H1 (cell line): Measurements from ENCODE around the gene HTR2B. TPM values are rescaled to one million over a fixed set of nuclear protein-coding genes. Genes with fewer than 3 reads are reported as not detected.

Experiments used
- CTCF ChIA-PET: fragments of 300-600 bp; sonication (Branson Sonifier 250); formaldehyde crosslinking; loops from one replicate; lab custom pipeline; 2021; ENCODE audit not compliant: partially characterized antibody; lab: Charles Lee
- POLR2A ChIA-PET: fragments of 300-600 bp; sonication (Branson Sonifier 250); formaldehyde crosslinking; loops from one replicate; lab custom pipeline; 2021; ENCODE audit warnings: inconsistent platforms; ENCODE audit not compliant: partially characterized antibody; lab: Charles Lee
- DNase-seq, 2 experiments: peaks; one replicate each; pipeline versions ENCODE4 v3.0.0 to v3.0.0-alpha.2; 2010 to 2022; ENCODE audit warnings: low spot score in 2 of 2, low read depth in 1 of 2, mixed read lengths in 1 of 2
- FAIRE-seq: peaks from 2 replicates; lab custom pipeline; 2011; peaks lifted over from hg19 to GRCh38; lab: Jason Lieb, UNC
- H2AFZ ChIP-seq: 2 replicates; pipeline ENCODE4 v1.8.1; 2012; ENCODE audit warnings: low read length, inconsistent platforms
- H2AK5ac ChIP-seq: 2 replicates; pipeline ENCODE4 v1.6.1; 2013; ENCODE audit warnings: low read depth, low read length
- H2BK120ac ChIP-seq: replicated peaks from 2 replicates; pipeline ENCODE3; 2013; ENCODE audit warnings: low read depth, low read length, inconsistent platforms
- H2BK12ac ChIP-seq: 2 replicates; pipeline ENCODE4 v1.6.1; 2013; ENCODE audit warnings: low read depth, low read length
- H2BK15ac ChIP-seq: 2 replicates; pipeline ENCODE4 v1.6.1; 2013; ENCODE audit warnings: low read length
- H2BK20ac ChIP-seq: 2 replicates; pipeline ENCODE4 v1.6.1; 2013; ENCODE audit warnings: low read length
- H2BK5ac ChIP-seq: 2 replicates; pipeline ENCODE4 v1.6.1; 2013; ENCODE audit warnings: low read depth, low read length
- H3K14ac ChIP-seq: 2 replicates; pipeline ENCODE4 v1.6.1; 2013; ENCODE audit warnings: inconsistent platforms; ENCODE audit not compliant: insufficient read length
- H3K18ac ChIP-seq: 2 replicates; pipeline ENCODE4 v1.6.1; 2013; ENCODE audit warnings: low read length; ENCODE audit errors: extremely low read depth
- H3K23ac ChIP-seq: 2 replicates; pipeline ENCODE4 v1.6.1; 2013; ENCODE audit warnings: inconsistent platforms; ENCODE audit not compliant: insufficient read length
- H3K23me2 ChIP-seq: 2 replicates; pipeline ENCODE4 v1.6.1; 2013; ENCODE audit warnings: low read depth, low read length
- H3K27ac ChIP-seq: 2 replicates; pipeline ENCODE4 v1.6.1; 2011; ENCODE audit warnings: low read depth, low read length, inconsistent platforms
- H3K27me3 ChIP-seq, 4 experiments: replicated peaks in 1 of 4; 1 replicate in 1 of 4; 2 replicates in 3 of 4; pipeline versions ENCODE4 v1.6.1 to v1.8.1; 2011 to 2013; ENCODE audit warnings: low read length in 3 of 4, mild to moderate bottlenecking in 3 of 4, inconsistent platforms in 2 of 4, mixed read lengths in 2 of 4, moderate library complexity in 1 of 4; ENCODE audit not compliant: control insufficient read depth in 3 of 4, insufficient read depth in 3 of 4; ENCODE audit errors: extremely low read depth in 1 of 4
- H3K36me3 ChIP-seq, 4 experiments: 2 replicates each; pipeline versions ENCODE4 v1.6.1 to v1.8.1; 2011 to 2013; ENCODE audit warnings: mild to moderate bottlenecking in 4 of 4, low read length in 3 of 4, moderate library complexity in 2 of 4, control low read depth in 1 of 4, inconsistent platforms in 1 of 4; ENCODE audit not compliant: insufficient read depth in 4 of 4, control insufficient read depth in 2 of 4
- H3K4ac ChIP-seq: replicated peaks from 2 replicates; pipeline ENCODE3; 2013; ENCODE audit warnings: low read length, low read depth, mixed read lengths, inconsistent platforms; ENCODE audit not compliant: insufficient read length
- H3K4me1 ChIP-seq, 4 experiments: replicated peaks in 1 of 4; 1 replicate in 1 of 4; 2 replicates in 3 of 4; pipeline versions ENCODE4 v1.6.1 to v1.8.1; 2011 to 2013; ENCODE audit warnings: low read length in 3 of 4, inconsistent platforms in 2 of 4, mixed read lengths in 1 of 4; ENCODE audit not compliant: insufficient read depth in 4 of 4, control insufficient read depth in 3 of 4
- H3K4me2 ChIP-seq, 2 experiments: 2 replicates each; pipeline versions ENCODE4 v1.6.1 to v1.8.1; 2011 to 2013; ENCODE audit warnings: low read depth in 2 of 2, low read length in 2 of 2, control low read depth in 1 of 2, inconsistent platforms in 1 of 2, mild to moderate bottlenecking in 1 of 2; ENCODE audit not compliant: insufficient read depth in 1 of 2
- H3K4me3 ChIP-seq, 4 experiments: fragments of 200-600, 300-600 bp in 1 of 4; sonication (generic), shearing (Covaris generic), sonication (Bioruptor Twin) in 1 of 4; 2 replicates each; pipeline versions ENCODE4 v1.5.1 to v1.8.1; 2011 to 2016; ENCODE audit warnings: low read length in 4 of 4, low read depth in 3 of 4, control low read depth in 2 of 4, inconsistent platforms in 2 of 4, mild to moderate bottlenecking in 2 of 4, mixed read lengths in 1 of 4, moderate library complexity in 1 of 4; ENCODE audit not compliant: insufficient read depth in 2 of 4; ENCODE audit errors: extremely low read depth in 1 of 4
- H3K56ac ChIP-seq: replicated peaks from 2 replicates; pipeline ENCODE3; 2013; ENCODE audit warnings: low read depth, mild to moderate bottlenecking, mixed read lengths, low read length, inconsistent platforms; ENCODE audit not compliant: insufficient read length
- H3K79me1 ChIP-seq: 2 replicates; pipeline ENCODE4 v1.6.1; 2013; ENCODE audit warnings: low read depth, low read length, control low read depth
- H3K79me2 ChIP-seq, 2 experiments: 2 replicates each; pipeline versions ENCODE4 v1.6.1 to v1.8.1; 2012 to 2013; ENCODE audit warnings: low read length in 2 of 2, mild to moderate bottlenecking in 2 of 2, inconsistent platforms in 1 of 2; ENCODE audit not compliant: insufficient read depth in 2 of 2, control insufficient read depth in 1 of 2
- H3K9ac ChIP-seq, 4 experiments: replicated peaks in 1 of 4; 1 replicate in 1 of 4; 2 replicates in 3 of 4; pipeline versions ENCODE4 v1.6.1 to v1.8.1; 2011 to 2013; ENCODE audit warnings: low read depth in 3 of 4, low read length in 3 of 4, control low read depth in 2 of 4, mild to moderate bottlenecking in 2 of 4, moderate library complexity in 2 of 4, inconsistent platforms in 1 of 4; ENCODE audit errors: extremely low read depth in 1 of 4
- H3K9me3 ChIP-seq, 2 experiments: 2 replicates each; pipeline versions ENCODE4 v1.6.1 to v1.8.1; 2012 to 2013; ENCODE audit warnings: mild to moderate bottlenecking in 2 of 2, moderate library complexity in 2 of 2, control low read depth in 1 of 2, inconsistent platforms in 1 of 2, low read depth in 1 of 2, low read length in 1 of 2, mixed read lengths in 1 of 2; ENCODE audit not compliant: insufficient read depth in 2 of 2
- H4K20me1 ChIP-seq, 2 experiments: replicated peaks in 1 of 2; 2 replicates each; pipeline versions ENCODE3 to v1.8.1; 2011 to 2013; ENCODE audit warnings: inconsistent platforms in 2 of 2, low read length in 2 of 2, mild to moderate bottlenecking in 1 of 2; ENCODE audit not compliant: insufficient read depth in 2 of 2, control insufficient read depth in 1 of 2
- H4K5ac ChIP-seq: 2 replicates; pipeline ENCODE4 v1.6.1; 2013; ENCODE audit warnings: low read length, low read depth, mixed read lengths, inconsistent platforms; ENCODE audit not compliant: insufficient read length
- H4K8ac ChIP-seq: 2 replicates; pipeline ENCODE4 v1.8.0; 2013; ENCODE audit warnings: mild to moderate bottlenecking, moderate library complexity, low read length, inconsistent platforms; ENCODE audit not compliant: insufficient read depth; ENCODE audit errors: extremely low read depth
- H4K91ac ChIP-seq: replicated peaks from 2 replicates; pipeline ENCODE3; 2013; ENCODE audit warnings: low read length, mixed read lengths, inconsistent platforms; ENCODE audit not compliant: insufficient read length
- ATF3 ChIP-seq: IDR thresholded peaks from 2 replicates; pipeline ENCODE4 v1.6.1; 2011; ENCODE audit warnings: low read depth, mild to moderate bottlenecking, low read length; ENCODE audit not compliant: insufficient read depth
- BCL11A ChIP-seq, 2 experiments: IDR thresholded peaks; one replicate each; pipeline ENCODE4 v1.6.1; 2011; ENCODE audit warnings: low read depth in 2 of 2, low read length in 2 of 2, mild to moderate bottlenecking in 2 of 2
- GABPA ChIP-seq: IDR thresholded peaks from 2 replicates; pipeline ENCODE4 v1.6.1; 2011; ENCODE audit warnings: mild to moderate bottlenecking, low read length, moderate library complexity, borderline replicate concordance; ENCODE audit not compliant: insufficient read depth
- KDM5A ChIP-seq: fragments of 200-600 bp; IDR thresholded peaks from 2 replicates; pipeline ENCODE4 v1.7.1; 2012; ENCODE audit warnings: mild to moderate bottlenecking, low read length, inconsistent platforms, mixed read lengths
- MAX ChIP-seq: IDR thresholded peaks from 2 replicates; pipeline ENCODE4 v1.6.1; 2012; ENCODE audit warnings: inconsistent platforms
- NRF1 ChIP-seq: IDR thresholded peaks from 2 replicates; pipeline ENCODE4 v1.6.1; 2011; ENCODE audit warnings: mild to moderate bottlenecking, low read depth, low read length, improper control_type of control experiment
- PHF8 ChIP-seq: fragments of 200-600 bp; sonication (generic); conservative IDR thresholded peaks from 2 replicates; pipeline ENCODE4 v1.7.1; 2012; ENCODE audit warnings: low read depth, mild to moderate bottlenecking, inconsistent platforms, low read length, moderate library complexity
- POLR2A ChIP-seq, 2 experiments: IDR thresholded peaks; 1 replicate in 1 of 2; 2 replicates in 1 of 2; pipeline ENCODE4 v1.6.1; 2011; ENCODE audit warnings: low read depth in 2 of 2, low read length in 2 of 2, mild to moderate bottlenecking in 2 of 2; ENCODE audit errors: control extremely low read depth in 1 of 2
- RAD21 ChIP-seq, 2 experiments: IDR thresholded peaks in 1 of 2; conservative IDR thresholded peaks in 1 of 2; 2 replicates each; pipeline ENCODE4 v1.6.1; 2011; ENCODE audit warnings: low read depth in 2 of 2, low read length in 2 of 2, improper control_type of control experiment in 1 of 2, inconsistent platforms in 1 of 2, mild to moderate bottlenecking in 1 of 2, moderate library complexity in 1 of 2
- SIRT6 ChIP-seq: IDR thresholded peaks from one replicate; pipeline ENCODE4 v1.7.1; 2012; ENCODE audit warnings: low read length, inconsistent platforms
- SIX5 ChIP-seq: IDR thresholded peaks from 2 replicates; pipeline ENCODE4 v1.6.1; 2011; ENCODE audit warnings: mild to moderate bottlenecking, low read depth, low read length
- SP1 ChIP-seq: IDR thresholded peaks from 2 replicates; pipeline ENCODE4 v1.6.1; 2011; ENCODE audit warnings: low read depth, low read length
- TAF1 ChIP-seq: IDR thresholded peaks from 2 replicates; pipeline ENCODE4 v1.6.1; 2011; ENCODE audit warnings: mild to moderate bottlenecking, low read depth, low read length
- TBP ChIP-seq: IDR thresholded peaks from 2 replicates; pipeline ENCODE4 v1.6.1; 2011; ENCODE audit warnings: low read depth, low read length, improper control_type of control experiment
- YY1 ChIP-seq: IDR thresholded peaks from 2 replicates; pipeline ENCODE4 v1.6.1; 2011; ENCODE audit warnings: low read depth, mild to moderate bottlenecking, low read length
- WGBS, 2 experiments: shearing (Covaris generic) in 1 of 2; methylation state at CpG; one replicate each; pipeline versions ENCODE4 v1.1.6 to v1.1.7; 2013 to 2015; ENCODE audit warnings: low lambda C conversion rate in 2 of 2, mixed read lengths in 2 of 2, inconsistent platforms in 1 of 2, low coverage in 1 of 2, missing lambda C conversion rate in 1 of 2; ENCODE audit not compliant: insufficient replicate concordance in 2 of 2, insufficient coverage in 1 of 2, insufficient read length in 1 of 2; ENCODE audit errors: extremely low coverage in 1 of 2, missing lambda C conversion rate in 1 of 2; 5-methylcytosine and 5-hydroxymethylcytosine counted together
- polyA plus RNA-seq, 7 experiments: library from polyadenylated mRNA; depleted of rRNA in 3 of 7; stranded (reverse) in 5 of 7; unstranded in 2 of 7; fragments of >200 nt in 5 of 7; fragments of 200-250 nt in 2 of 7; gene quantifications; 1 replicate in 5 of 7; 2 replicates in 1 of 7; 4 replicates in 1 of 7; pipeline versions ENCODE4 v1.2.1 to v1.2.3, GENCODE V29; 2011 to 2013; ENCODE audit warnings: missing spikeins in 2 of 7, mixed read lengths in 2 of 7
- total RNA-seq: library from RNA; stranded (reverse); fragmentation: NEBNext Ultra II Directional; extraction: Animal tissue kit (Norgen Biotek cat#: 25700); gene quantifications from 2 replicates; pipeline ENCODE4 v1.2.1, GENCODE V29; 2021

Gene HTR2B
- total and polyA plus RNA-seq, 2 of the 8 experiments (the other 6 are each of a cell fraction or from before 2014, with no cell fraction given): not detected

GRCh38 chr2:231172025-231172424 is 47.2 kb upstream of the HTR2B start:
- Histone ChIP-seq H3K4me3 (no peak overlapping the region), H3K14ac (no peak overlapping the region), H3K4me1 (no peaks in the 10 kb centered on the region), H3K9me3 (no peaks in the 10 kb centered on the region), H3K18ac (no peak overlapping the region), H3K79me1 (no peaks in the 10 kb centered on the region), H4K8ac (no peak overlapping the region), H2BK5ac (no peak overlapping the region), H3K27me3 (no peaks in the 10 kb centered on the region), H4K91ac (no peak overlapping the region), H4K20me1 (no peaks in the 10 kb centered on the region), H4K5ac (no peak overlapping the region), H2BK15ac (no peak overlapping the region), H3K56ac (no peak overlapping the region), H3K9ac (no peak overlapping the region), H3K79me2 (no peaks in the 10 kb centered on the region), H2BK20ac (no peak overlapping the region), H3K23me2 (no peaks in the 10 kb centered on the region), H2BK12ac (no peak overlapping the region), H3K23ac (no peak overlapping the region), H3K4ac (no peak overlapping the region), H2AK5ac (no peak overlapping the region), H2BK120ac (no peak overlapping the region), H3K27ac (no peak overlapping the region), H2AFZ (no peak overlapping the region), H3K4me2 (no peak overlapping the region), H3K36me3 (peaks cover 8 to 45% (median 30%) of the 10 kb centered on the region in 4 experiments)
- FAIRE-seq (no peak), DNase-seq (no peak)
- POLR2A ChIA-PET: interaction anchor here (0.7 kb wide), 1 partner anchor 25 kb away, joined by 3 read pairs; no protein-coding TSS in a partner anchor
- WGBS, 2 experiments: 92% methylated on average over 3 of the region's 3 CpGs; no CpG with 5 or more reads in 1 of the 2 experiments
- CTCF ChIA-PET: interaction anchor here (1.6 kb wide), 1 partner anchor 18 kb away, joined by 5 read pairs; no protein-coding TSS in a partner anchor
- TF ChIP-seq YY1 (no peak), KDM5A (no peak), TAF1 (no peak), SP1 (no peak), MAX (no peak), TBP (no peak), GABPA (no peak), NRF1 (no peak), SIX5 (no peak), RAD21 (IDR thresholded peaks at IDR 0.05 in 1 of 2, conservative IDR thresholded peaks at IDR 0.05 in 1 of 2; ENCODE audit: low read depth in 2 of 2, low read length in 2 of 2) (no peak), BCL11A (IDR thresholded peaks at IDR 0.05; ENCODE audit: low read depth in 2 of 2, low read length in 2 of 2) (no peak), SIRT6 (no peak), POLR2A (IDR thresholded peaks at IDR 0.05; ENCODE audit: control extremely low read depth in 1 of 2, low read depth in 2 of 2, low read length in 2 of 2) (no peak), PHF8 (no peak), ATF3 (no peak)
